HK-2 (cell line): ENCODE results near the gene COQ8B.
A peak's percentile ranks its signal among the peaks of the same experiment; 100 is the strongest.

ENCODE experiments used
- DNase-seq: peaks from one replicate; pipeline ENCODE4 v3.0.0-alpha.2; 2018; ENCODE audit not compliant: unreplicated experiment

The COQ8B gene

GRCh38 chr19:40717880-40718773, 1.4 kb upstream of the COQ8B start:
- DNase-seq: peak; percentile 29

- no peak for DNase-seq
Observed at GRCh38 chr19:40717325-40717879, 716 bp upstream of the COQ8B start.

GRCh38 chr19:40716031-40716481, 630 bp downstream of the COQ8B start:
- DNase-seq: peak; percentile 85

DNA sequence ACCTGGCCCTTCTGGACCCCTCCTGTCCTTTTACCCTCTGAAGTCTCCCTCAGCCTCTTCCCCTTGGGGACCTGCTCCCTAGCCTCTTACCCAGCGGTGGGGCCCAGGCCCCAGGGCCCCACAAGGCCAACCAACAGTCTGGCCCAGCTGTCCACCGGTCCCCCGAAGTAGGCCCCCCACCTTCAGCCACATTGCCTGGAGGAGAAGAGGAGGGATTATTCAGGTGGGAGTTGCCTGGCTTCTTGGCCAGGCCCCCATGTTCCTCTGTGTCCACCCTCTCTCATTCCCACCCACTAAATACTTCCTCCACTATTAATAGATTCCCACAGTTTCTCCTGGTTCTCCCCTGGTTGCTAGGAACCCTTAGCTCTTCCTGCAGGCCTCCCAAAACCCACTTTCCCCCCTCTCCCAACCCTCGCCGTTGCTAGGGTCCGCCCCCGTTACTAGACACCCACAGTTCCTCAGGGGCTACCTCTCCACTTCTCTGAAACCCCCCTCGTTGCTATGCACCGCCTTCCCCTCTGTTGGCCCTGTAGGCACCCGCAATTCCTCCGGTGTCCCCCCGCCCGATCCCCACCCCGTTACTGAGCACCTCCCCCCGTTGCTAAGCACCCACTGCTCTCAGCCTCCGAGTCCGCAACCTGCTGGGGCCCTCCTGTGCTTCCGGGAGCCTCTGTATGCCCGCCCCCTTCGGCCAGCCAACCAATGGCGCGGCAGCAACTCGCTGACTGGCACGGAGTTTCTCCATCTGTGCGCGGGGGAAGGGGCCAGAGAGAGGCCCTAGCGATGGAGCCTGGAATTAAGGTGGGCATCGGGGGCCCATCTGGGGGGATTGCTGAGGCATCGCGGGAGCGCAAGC, 2.0 kb downstream of the COQ8B start:
- peak; percentile 95 for DNase-seq

- DNase-seq: no peak
Observed at GRCh38 chr19:40713939-40714338, 2.7 kb downstream of the COQ8B start.

DNA sequence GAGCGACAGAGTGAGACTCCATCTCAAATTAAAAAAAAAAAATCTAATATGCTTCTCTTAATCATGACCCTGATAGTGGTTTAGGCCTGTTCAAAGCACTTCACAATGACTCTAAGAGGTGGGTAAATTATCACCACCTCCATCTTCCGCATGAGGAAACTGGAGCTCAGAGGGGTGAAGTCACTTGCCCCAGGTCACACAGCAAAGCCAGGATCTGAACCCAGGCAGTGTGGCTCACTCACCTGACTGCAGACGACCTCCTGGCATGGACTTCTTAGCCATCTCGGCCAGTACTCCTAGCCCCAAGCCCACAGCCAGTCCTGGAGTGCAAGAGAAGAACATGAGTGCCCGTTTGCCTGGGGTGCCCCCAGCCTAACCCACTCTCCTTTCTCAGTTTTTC, 6.9 kb downstream of the COQ8B start:
- DNase-seq: no peak

DNA sequence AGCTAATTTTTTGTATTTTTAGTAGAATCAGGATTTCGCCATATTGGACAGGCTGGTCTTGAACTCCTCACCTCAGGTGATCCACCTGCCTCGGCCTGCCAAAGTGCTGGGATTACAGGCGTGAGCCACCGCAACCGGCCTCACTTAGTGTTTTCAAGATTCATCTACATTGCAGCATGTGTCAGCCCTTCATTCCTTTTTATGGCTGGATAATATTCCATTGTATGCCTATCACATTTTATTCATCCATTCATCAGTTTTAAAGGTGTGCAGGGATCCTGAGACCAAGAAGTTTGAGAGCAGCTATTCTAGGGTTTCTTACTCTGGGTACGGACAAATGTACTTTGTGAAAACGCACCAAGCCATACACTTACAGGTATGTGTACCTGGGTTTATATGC, 9.1 kb downstream of the COQ8B start:
- DNase-seq: no peak

GRCh38 chr19:40705950-40706619, 10.6 kb downstream of the COQ8B start:
- no peak for DNase-seq

DNA sequence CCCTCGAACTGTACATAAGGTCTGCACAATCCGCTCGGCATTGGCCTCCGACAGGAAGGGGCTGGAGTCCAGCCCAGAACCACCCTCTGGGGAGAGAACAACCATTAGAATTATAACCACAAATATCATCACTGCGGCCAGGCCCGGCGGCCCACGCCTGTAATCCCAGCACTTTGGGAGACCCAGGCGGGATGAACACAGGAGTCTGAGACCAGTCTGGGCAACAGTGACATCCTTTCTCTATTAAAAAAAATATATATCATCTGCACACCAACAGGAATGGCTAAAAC, 11.4 kb downstream of the COQ8B start:
- DNase-seq: no peak

GRCh38 chr19:40704491-40705361, 12.0 kb downstream of the COQ8B start:
- DNase-seq: no peak

GRCh38 chr19:40703029-40703755, 13.5 kb downstream of the COQ8B start:
- DNase-seq: no peak

DNA sequence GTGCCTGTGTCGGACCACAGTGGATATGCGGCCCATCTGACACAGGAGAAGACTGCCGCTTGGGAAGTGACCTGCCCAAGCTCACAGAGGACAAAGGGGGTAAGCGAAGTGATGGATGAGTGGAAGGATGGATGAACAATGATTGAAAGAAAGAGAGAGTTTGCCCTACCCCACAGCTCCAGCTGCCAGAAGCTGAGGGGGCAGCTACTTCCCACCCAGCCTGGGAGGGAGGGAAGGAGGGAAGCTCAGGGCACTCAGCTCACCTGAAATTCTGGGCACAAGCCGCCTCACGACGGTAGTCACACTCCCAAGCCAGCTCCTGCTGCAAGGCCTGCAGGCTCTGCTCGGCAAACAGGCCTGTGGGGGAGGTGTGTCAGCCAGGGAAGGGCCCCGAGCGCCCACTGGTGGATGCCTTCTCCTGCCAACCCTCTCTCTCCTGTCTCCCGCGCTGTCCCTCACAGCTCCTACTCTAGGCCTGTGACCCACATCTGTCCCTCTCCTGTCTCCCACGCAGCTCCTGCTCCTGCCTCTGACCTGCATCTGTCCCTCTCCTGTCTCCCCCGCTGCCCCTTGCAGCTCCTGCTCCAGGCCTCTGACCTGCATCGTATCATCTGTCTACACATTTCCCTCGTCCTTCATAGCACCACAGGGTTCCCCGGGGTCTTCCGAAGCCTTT, 14.2 kb downstream of the COQ8B start:
- DNase-seq: no peak

DNA sequence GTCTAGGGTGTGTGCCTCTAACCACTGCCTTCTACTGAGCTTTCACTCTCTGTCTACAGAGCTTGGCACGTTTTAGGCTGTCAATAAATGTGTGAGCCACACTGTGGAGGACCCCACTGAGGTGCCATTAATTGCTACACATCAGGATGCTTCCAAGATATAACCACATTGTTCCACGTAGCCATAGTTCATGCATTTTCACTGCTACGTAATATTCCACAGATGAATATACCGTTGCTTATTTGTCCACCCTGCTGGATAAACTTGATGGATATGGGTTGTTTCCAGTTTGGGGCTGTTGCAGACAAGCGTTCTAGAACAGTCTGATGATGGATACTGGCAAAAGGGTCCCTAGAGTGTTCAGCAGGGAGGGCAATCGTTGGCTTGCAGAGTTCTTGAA, 14.9 kb downstream of the COQ8B start:
- no peak for DNase-seq

- no peak for DNase-seq
Observed at GRCh38 chr19:40700083-40700482, 16.6 kb downstream of the COQ8B start.

DNA sequence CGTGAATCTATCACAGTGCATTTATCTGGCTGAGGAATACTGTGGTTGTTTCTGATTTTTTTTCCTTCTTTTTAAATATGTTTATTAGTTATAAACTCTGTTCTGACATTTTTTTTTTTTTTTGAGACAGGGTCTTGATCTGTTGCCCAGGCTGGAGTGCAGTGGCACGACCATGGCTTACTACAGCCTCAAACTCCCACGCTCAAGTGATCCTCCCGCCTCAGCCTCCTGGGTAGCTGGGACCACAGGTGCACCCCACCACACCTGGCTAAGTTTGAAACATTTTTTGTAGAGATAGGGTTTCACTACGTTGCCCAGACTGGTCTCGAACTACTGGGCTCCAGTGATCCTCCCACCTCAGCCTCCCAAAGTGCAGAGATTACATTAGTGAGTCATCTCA, 19.7 kb downstream of the COQ8B start:
- DNase-seq: no peak

DNA sequence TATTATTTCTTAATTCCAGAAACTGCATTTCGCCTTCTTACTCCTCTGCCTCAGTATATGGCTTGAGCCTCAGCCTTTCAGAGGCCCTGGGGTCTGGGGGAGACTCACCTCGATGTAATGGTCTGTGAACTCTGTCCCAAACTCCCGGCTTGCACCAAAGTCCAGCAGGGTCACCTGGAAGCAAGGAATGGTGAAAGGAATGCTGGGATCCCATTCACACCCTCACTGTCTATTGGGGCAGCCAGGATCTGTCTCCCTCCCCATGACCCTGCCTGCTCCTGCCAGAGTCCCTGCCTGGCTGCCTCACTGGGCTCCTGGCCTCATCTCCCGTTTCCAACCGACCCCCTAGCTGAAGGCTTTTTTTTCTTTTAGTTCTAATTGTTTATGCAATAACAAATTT, 20.8 kb downstream of the COQ8B start:
- DNase-seq: no peak

DNA sequence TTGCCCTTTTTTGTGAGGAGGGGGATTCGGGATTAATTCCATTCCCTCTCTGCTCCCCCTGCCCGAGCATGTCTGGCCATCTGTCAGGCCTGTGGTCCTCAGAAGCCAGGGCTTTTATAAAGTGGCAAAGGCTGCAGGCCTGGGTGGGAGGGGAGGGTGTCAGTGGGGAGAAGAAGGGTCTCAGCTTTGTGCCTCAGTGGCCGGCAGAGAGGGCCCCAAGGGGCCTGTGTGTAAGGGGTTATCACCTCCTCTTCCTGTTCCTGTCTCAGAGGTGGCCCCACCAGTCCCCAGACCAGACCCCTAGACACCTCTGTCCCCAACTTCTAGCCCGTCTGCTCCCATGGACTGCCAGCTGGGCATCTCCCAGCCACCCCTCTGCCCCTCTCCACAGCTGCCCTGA, 22.8 kb downstream of the COQ8B start:
- no peak for DNase-seq

- DNase-seq: no peak
Observed at GRCh38 chr19:40693150-40693788, 23.4 kb downstream of the COQ8B start.

DNA sequence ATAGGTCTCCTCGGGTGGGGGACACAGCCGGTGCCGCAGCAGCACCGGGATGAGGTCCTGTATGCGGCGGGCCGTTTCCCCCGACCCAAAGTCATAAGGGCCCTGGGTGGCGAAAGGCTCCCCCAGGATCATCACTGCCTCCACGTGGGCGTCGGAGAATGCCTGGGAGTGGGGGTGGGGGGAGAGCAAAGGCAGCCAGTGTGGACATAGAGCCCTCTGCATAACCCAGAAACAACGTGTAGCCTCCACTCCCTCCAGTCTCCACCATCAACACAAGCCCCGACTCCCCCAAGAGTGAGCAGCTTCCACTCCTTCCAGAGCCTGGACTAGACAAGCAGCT, 24.5 kb downstream of the COQ8B start:
- DNase-seq: no peak
